HEK293 (cell line): Measurements from ENCODE around the gene GALNT9.

Source experiments
- CTCF ChIA-PET: fragments of 350-600 bp; formaldehyde crosslinking; extraction: SDS; loops from one replicate; lab custom pipeline; 2021; ENCODE audit warnings: antibody characterized with exemption; lab: Yijun Ruan, JAX
- POLR2A ChIA-PET: fragments of 300-600 bp; formaldehyde crosslinking; extraction: SDS; loops from one replicate; lab custom pipeline; 2020; ENCODE audit warnings: antibody characterized with exemption, inconsistent platforms; lab: Yijun Ruan, JAX
- H3K27ac ChIP-seq: fragments of 200-500 bp; sonication (Bioruptor generic); 2 replicates; pipeline ENCODE4 v1.5.1; 2014; ENCODE audit warnings: low read depth, low read length, control low read depth, inconsistent platforms; ENCODE audit errors: extremely low read depth
- H3K36me3 ChIP-seq, 2 experiments: fragments of 200-500 bp in 1 of 2; sonication (Bioruptor generic) in 1 of 2; 1 replicate in 1 of 2; 2 replicates in 1 of 2; pipeline ENCODE4 v1.5.1; 2014 to 2017; ENCODE audit warnings: inconsistent platforms in 2 of 2, low read length in 2 of 2; ENCODE audit not compliant: control insufficient read depth in 2 of 2, insufficient read depth in 1 of 2
- H3K4me1 ChIP-seq: fragments of 200-500 bp; sonication (Bioruptor generic); 2 replicates; pipeline ENCODE4 v1.5.1; 2014; ENCODE audit warnings: mild to moderate bottlenecking, low read length, inconsistent platforms; ENCODE audit not compliant: control insufficient read depth, insufficient read depth
- H3K4me3 ChIP-seq: 2 replicates; pipeline ENCODE4 v1.5.1; 2011; ENCODE audit warnings: low read depth, mild to moderate bottlenecking, control low read depth, low read length, moderate library complexity
- H3K9me3 ChIP-seq: fragments of 200-500 bp; sonication (Bioruptor generic); 2 replicates; pipeline ENCODE4 v1.5.1; 2014; ENCODE audit warnings: low read depth, low read length, inconsistent platforms; ENCODE audit not compliant: control insufficient read depth, insufficient read depth
- BCL11A ChIP-seq: fragments of 450-650 bp; formaldehyde crosslinking; IDR thresholded peaks from 2 replicates; pipeline ENCODE4 v1.5.1; 2016; ENCODE audit warnings: low read depth, missing biosample characterization, missing genetic modification characterization
- BCL11B ChIP-seq: fragments of 450-650 bp; formaldehyde crosslinking; IDR thresholded peaks from 2 replicates; pipeline ENCODE4 v1.5.1; 2016; ENCODE audit warnings: low read depth, missing biosample characterization, missing genetic modification characterization
- GFI1B ChIP-seq: fragments of 450-650 bp; formaldehyde crosslinking; IDR thresholded peaks from 2 replicates; pipeline ENCODE4 v1.5.1; 2016; ENCODE audit warnings: missing biosample characterization, missing genetic modification characterization
- YY1 ChIP-seq: fragments of 450-650 bp; formaldehyde crosslinking; IDR thresholded peaks from 2 replicates; pipeline ENCODE4 v1.5.1; 2018; ENCODE audit warnings: missing biosample characterization, missing genetic modification characterization
- ZBTB48 ChIP-seq: fragments of 450-650 bp; formaldehyde crosslinking; IDR thresholded peaks from 2 replicates; pipeline ENCODE4 v1.5.1; 2016; ENCODE audit warnings: missing biosample characterization, missing genetic modification characterization
- ZNF121 ChIP-seq: fragments of 450-650 bp; formaldehyde crosslinking; IDR thresholded peaks from 2 replicates; pipeline ENCODE4 v1.5.1; 2016; ENCODE audit warnings: missing biosample characterization, missing genetic modification characterization
- ZNF140 ChIP-seq: fragments of 450-650 bp; formaldehyde crosslinking; IDR thresholded peaks from 2 replicates; pipeline ENCODE4 v1.5.1; 2016; ENCODE audit warnings: missing biosample characterization, missing genetic modification characterization
- ZNF157 ChIP-seq: fragments of 450-650 bp; formaldehyde crosslinking; IDR thresholded peaks from 2 replicates; pipeline ENCODE4 v1.5.1; 2016; ENCODE audit warnings: missing biosample characterization, missing genetic modification characterization
- ZNF2 ChIP-seq: fragments of 450-650 bp; formaldehyde crosslinking; IDR thresholded peaks from 2 replicates; pipeline ENCODE4 v1.5.1; 2016; ENCODE audit warnings: missing biosample characterization, missing genetic modification characterization
- ZNF239 ChIP-seq: fragments of 450-650 bp; formaldehyde crosslinking; IDR thresholded peaks from 2 replicates; pipeline ENCODE4 v1.5.1; 2016; ENCODE audit warnings: missing biosample characterization, missing genetic modification characterization
- ZNF274 ChIP-seq, 2 experiments: fragments of 200-500 bp in 1 of 2; fragments of 450-650 bp in 1 of 2; sonication (Bioruptor generic) in 1 of 2; formaldehyde crosslinking in 1 of 2; IDR thresholded peaks; 2 replicates each; pipeline versions ENCODE4 v1.5.1 to v1.6.1; 2014 to 2016; ENCODE audit warnings: borderline replicate concordance in 1 of 2, inconsistent platforms in 1 of 2, low read length in 1 of 2, missing biosample characterization in 1 of 2, missing genetic modification characterization in 1 of 2
- ZNF391 ChIP-seq: fragments of 450-650 bp; formaldehyde crosslinking; IDR thresholded peaks from 2 replicates; pipeline ENCODE4 v1.5.1; 2016; ENCODE audit warnings: low read depth, missing biosample characterization, missing genetic modification characterization, borderline replicate concordance
- ZNF416 ChIP-seq: fragments of 450-650 bp; formaldehyde crosslinking; IDR thresholded peaks from 2 replicates; pipeline ENCODE4 v1.5.1; 2016; ENCODE audit warnings: missing biosample characterization, missing genetic modification characterization
- ZNF433 ChIP-seq: fragments of 450-650 bp; formaldehyde crosslinking; IDR thresholded peaks from 2 replicates; pipeline ENCODE4 v1.5.1; 2016; ENCODE audit warnings: missing biosample characterization, missing genetic modification characterization, low read depth
- ZNF549 ChIP-seq: fragments of 450-650 bp; IDR thresholded peaks from 2 replicates; pipeline ENCODE4 v1.5.1; 2018; ENCODE audit warnings: missing biosample characterization, missing genetic modification characterization, mild to moderate bottlenecking, inconsistent platforms, moderate library complexity
- ZNF629 ChIP-seq: fragments of 450-650 bp; formaldehyde crosslinking; IDR thresholded peaks from 2 replicates; pipeline ENCODE4 v1.5.1; 2017; ENCODE audit warnings: missing biosample characterization, missing genetic modification characterization
- ZNF654 ChIP-seq: fragments of 450-650 bp; formaldehyde crosslinking; IDR thresholded peaks from 2 replicates; pipeline ENCODE4 v1.5.1; 2016; ENCODE audit warnings: low read depth, missing biosample characterization, missing genetic modification characterization
- ZNF658 ChIP-seq: fragments of 450-650 bp; formaldehyde crosslinking; IDR thresholded peaks from 2 replicates; pipeline ENCODE4; 2016; ENCODE audit warnings: missing biosample characterization, missing genetic modification characterization
- ZSCAN16 ChIP-seq: fragments of 450-650 bp; formaldehyde crosslinking; IDR thresholded peaks from 2 replicates; pipeline ENCODE4 v1.5.1; 2016; ENCODE audit warnings: missing biosample characterization, missing genetic modification characterization
- TF ChIP-seq, protein P1 (sequence below): fragments of 450-650 bp; formaldehyde crosslinking; IDR thresholded peaks from 2 replicates; pipeline ENCODE4; 2016; ENCODE audit warnings: missing biosample characterization, missing genetic modification characterization
- TF ChIP-seq, protein P2 (sequence below): fragments of 450-650 bp; formaldehyde crosslinking; IDR thresholded peaks from 2 replicates; pipeline ENCODE4 v1.5.1; 2017; ENCODE audit warnings: missing biosample characterization, missing genetic modification characterization
- TF ChIP-seq, protein P3 (sequence below): fragments of 450-650 bp; formaldehyde crosslinking; IDR thresholded peaks from 2 replicates; pipeline ENCODE4 v1.5.1; 2016; ENCODE audit warnings: missing biosample characterization, missing genetic modification characterization
- TF ChIP-seq, protein P4 (sequence below): fragments of 450-650 bp; formaldehyde crosslinking; conservative IDR thresholded peaks from 2 replicates; pipeline ENCODE4 v1.5.1; 2016; ENCODE audit warnings: low read depth, missing biosample characterization, missing genetic modification characterization

Gene GALNT9

DNA sequence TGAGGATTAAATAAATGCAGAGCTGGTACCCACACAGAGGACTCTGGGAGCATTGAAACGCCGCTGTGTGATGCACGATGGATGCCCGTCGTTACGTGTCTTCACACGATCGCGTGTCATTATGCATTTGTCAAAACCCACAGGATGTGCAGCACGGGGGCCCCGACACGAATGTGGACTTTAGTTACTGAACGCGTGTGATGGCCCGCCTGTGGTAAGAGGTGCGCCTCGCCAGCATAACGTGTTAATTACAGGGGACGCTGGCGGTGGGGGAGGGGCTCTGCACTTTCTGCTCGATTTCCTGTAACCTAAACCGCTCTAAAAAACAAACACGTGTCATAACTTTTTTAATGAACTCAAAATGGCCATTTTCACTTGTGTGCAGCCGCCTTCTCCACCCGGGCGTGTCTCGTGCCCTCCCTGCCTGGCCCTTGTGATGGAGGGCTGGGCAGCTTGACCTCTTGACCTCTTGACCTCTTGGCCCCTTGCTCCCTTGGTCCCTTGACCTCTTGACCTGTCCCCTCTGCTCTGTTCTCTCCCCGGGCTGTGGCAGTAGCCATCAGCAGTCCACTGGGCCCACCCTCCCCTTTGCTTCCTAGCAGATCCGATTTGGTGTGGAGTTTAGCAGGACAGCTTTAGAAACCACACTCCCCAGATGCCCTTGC is 33.7 kb upstream of the GALNT9 start:
- Histone ChIP-seq H3K4me1 (no peaks in the 10 kb centered on the region), H3K9me3 (no peaks in the 10 kb centered on the region)
- TF ChIP-seq ZNF391 (tag by site-specific recombination) (no peak), ZNF239 (no peak), BCL11A (tag by site-specific recombination) (peak; percentile 95), ZNF658 (no peak), ZNF157 (tag by site-specific recombination) (no peak), GFI1B (tag by site-specific recombination) (no peak), ZNF274 (IDR thresholded peaks at IDR 0.05; ENCODE audit: low read length) (no peak), ZNF274 (tag by site-specific recombination; IDR thresholded peaks at IDR 0.05; ENCODE audit: borderline replicate concordance) (no peak), ZNF140 (tag by site-specific recombination) (no peak), BCL11B (peak; percentile 91), ZNF433 (tag by site-specific recombination) (no peak)
- TF ChIP-seq, protein P1, sequence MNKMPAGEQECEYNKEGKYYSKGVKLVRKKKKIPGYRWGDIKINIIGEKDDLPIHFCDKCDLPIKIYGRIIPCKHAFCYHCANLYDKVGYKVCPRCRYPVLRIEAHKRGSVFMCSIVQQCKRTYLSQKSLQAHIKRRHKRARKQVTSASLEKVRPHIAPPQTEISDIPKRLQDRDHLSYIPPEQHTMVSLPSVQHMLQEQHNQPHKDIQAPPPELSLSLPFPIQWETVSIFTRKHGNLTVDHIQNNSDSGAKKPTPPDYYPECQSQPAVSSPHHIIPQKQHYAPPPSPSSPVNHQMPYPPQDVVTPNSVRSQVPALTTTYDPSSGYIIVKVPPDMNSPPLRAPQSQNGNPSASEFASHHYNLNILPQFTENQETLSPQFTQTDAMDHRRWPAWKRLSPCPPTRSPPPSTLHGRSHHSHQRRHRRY (tag by site-specific recombination) = no peak
- TF ChIP-seq, all 188 proteins: peak for 2
- ChIA-PET CTCF (no interaction called here), POLR2A (no interaction called here)
- Histone ChIP-seq H3K4me3 (no peak overlapping the region), H3K27ac (no peak overlapping the region), H3K36me3 (no peaks in the 10 kb centered on the region)

DNA sequence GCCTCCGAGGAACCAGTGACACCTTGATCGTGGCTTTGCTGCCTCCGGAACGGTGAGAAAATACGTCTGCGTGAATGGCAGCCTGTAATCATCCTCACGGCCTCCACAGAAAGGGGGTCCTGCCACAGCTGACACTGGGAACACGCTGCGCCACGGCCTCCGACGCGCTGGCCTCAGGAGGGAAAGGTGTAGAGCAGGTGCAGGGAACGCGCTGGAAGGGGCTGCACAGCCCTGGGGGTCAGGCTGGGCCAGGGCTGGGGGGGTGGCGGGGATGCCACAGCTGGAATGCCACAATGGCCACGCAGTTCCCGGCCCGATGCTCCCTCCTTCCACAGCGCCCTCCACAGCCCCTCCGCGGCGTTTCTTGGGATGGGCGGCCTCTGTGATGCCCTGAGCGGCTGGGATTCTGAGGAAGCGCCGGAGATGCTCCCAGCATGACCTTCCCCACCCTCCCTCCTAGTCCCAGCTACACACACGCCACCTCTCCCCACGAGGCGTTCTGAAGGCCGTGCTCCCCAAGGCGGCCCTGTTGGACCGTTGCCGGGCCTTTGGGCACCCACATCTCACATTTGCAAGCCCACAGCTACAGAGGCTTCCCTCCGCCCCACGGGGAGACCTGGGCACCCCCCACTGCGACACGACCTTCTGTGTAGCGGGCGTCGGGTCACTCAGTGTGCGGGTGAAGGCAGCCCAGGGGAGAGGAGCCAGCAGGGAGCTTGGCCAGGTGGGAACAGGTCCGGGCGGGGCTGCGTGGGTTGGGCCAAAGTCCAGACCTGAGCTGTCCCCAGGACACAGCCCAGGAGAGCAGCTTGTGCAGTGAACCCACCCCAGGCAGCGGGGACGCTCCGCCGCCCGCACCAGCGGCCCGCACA is 31.8 kb upstream of the GALNT9 start:
- CTCF ChIA-PET = no interaction called here
- Histone ChIP-seq H3K4me1 (no peaks in the 10 kb centered on the region), H3K9me3 (no peaks in the 10 kb centered on the region), H3K27ac (no peak overlapping the region), H3K36me3 (no peaks in the 10 kb centered on the region), H3K4me3 (no peak overlapping the region)
- POLR2A ChIA-PET = no interaction called here
- TF ChIP-seq ZNF654 (tag by site-specific recombination) (no peak), ZNF121 (tag by site-specific recombination) (no peak), ZNF629 (tag by site-specific recombination) (no peak), ZNF2 (no peak), ZNF416 (tag by site-specific recombination) (no peak), ZBTB48 (tag by site-specific recombination) (no peak), ZNF549 (tag by site-specific recombination) (no peak), YY1 (tag by site-specific recombination) (no peak), ZSCAN16 (no peak)
- TF ChIP-seq, protein P2, sequence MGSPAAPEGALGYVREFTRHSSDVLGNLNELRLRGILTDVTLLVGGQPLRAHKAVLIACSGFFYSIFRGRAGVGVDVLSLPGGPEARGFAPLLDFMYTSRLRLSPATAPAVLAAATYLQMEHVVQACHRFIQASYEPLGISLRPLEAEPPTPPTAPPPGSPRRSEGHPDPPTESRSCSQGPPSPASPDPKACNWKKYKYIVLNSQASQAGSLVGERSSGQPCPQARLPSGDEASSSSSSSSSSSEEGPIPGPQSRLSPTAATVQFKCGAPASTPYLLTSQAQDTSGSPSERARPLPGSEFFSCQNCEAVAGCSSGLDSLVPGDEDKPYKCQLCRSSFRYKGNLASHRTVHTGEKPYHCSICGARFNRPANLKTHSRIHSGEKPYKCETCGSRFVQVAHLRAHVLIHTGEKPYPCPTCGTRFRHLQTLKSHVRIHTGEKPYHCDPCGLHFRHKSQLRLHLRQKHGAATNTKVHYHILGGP (tag by site-specific recombination) = no peak
- TF ChIP-seq, protein P3, sequence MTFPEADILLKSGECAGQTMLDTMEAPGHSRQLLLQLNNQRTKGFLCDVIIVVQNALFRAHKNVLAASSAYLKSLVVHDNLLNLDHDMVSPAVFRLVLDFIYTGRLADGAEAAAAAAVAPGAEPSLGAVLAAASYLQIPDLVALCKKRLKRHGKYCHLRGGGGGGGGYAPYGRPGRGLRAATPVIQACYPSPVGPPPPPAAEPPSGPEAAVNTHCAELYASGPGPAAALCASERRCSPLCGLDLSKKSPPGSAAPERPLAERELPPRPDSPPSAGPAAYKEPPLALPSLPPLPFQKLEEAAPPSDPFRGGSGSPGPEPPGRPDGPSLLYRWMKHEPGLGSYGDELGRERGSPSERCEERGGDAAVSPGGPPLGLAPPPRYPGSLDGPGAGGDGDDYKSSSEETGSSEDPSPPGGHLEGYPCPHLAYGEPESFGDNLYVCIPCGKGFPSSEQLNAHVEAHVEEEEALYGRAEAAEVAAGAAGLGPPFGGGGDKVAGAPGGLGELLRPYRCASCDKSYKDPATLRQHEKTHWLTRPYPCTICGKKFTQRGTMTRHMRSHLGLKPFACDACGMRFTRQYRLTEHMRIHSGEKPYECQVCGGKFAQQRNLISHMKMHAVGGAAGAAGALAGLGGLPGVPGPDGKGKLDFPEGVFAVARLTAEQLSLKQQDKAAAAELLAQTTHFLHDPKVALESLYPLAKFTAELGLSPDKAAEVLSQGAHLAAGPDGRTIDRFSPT (tag by site-specific recombination) = no peak
- TF ChIP-seq, protein P4, sequence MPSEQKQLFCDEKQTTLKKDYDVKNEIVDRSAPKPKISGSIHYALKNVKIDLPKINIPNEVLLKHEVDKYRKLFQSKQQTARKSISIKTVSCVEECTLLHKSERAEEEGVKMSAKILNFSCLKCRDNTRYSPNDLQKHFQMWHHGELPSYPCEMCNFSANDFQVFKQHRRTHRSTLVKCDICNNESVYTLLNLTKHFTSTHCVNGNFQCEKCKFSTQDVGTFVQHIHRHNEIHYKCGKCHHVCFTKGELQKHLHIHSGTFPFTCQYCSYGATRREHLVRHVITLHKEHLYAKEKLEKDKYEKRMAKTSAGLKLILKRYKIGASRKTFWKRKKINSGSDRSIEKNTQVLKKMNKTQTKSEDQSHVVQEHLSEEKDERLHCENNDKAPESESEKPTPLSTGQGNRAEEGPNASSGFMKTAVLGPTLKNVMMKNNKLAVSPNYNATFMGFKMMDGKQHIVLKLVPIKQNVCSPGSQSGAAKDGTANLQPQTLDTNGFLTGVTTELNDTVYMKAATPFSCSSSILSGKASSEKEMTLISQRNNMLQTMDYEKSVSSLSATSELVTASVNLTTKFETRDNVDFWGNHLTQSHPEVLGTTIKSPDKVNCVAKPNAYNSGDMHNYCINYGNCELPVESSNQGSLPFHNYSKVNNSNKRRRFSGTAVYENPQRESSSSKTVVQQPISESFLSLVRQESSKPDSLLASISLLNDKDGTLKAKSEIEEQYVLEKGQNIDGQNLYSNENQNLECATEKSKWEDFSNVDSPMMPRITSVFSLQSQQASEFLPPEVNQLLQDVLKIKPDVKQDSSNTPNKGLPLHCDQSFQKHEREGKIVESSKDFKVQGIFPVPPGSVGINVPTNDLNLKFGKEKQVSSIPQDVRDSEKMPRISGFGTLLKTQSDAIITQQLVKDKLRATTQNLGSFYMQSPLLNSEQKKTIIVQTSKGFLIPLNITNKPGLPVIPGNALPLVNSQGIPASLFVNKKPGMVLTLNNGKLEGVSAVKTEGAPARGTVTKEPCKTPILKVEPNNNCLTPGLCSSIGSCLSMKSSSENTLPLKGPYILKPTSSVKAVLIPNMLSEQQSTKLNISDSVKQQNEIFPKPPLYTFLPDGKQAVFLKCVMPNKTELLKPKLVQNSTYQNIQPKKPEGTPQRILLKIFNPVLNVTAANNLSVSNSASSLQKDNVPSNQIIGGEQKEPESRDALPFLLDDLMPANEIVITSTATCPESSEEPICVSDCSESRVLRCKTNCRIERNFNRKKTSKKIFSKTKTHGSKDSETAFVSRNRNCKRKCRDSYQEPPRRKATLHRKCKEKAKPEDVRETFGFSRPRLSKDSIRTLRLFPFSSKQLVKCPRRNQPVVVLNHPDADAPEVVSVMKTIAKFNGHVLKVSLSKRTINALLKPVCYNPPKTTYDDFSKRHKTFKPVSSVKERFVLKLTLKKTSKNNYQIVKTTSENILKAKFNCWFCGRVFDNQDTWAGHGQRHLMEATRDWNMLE (tag by site-specific recombination) = no peak
